ENCODE data around the gene ALDH9A1. TPM values are rescaled to one million over a fixed set of nuclear protein-coding genes. Genes with fewer than 3 reads are reported as not detected.

Gene ALDH9A1
- total RNA-seq, 6 experiments from 2014 or later = 69.7 to 139 (median 93.8) TPM

DNA sequence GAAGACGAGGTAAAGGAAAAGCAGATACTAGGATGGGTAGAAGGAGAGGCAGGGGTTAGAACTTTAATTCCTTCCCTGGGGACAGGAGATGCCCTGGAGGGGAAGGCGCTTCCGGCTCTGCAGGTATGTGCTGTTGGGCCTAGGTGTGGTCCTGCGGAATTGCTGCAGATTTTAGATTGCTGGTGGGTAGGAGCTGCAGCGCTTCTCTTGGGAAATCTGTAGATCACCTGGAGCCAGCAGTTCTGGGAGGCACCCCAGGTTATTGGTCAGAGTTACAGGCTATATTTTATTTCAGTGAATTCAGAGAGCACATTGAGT, 66.3 kb downstream of the ALDH9A1 start:
- H3K4me1 ChIP-seq = peaks cover 0 to 48% (median 22%) of the 10 kb centered on the region in 4 donors
- DNase-seq (no peak), ATAC-seq (no peak)
- H3K36me3 ChIP-seq = no peaks in the 10 kb centered on the region
- no peak for TF ChIP-seq POLR2A (IDR thresholded peaks at IDR 0.05)
- TF ChIP-seq, protein P1, sequence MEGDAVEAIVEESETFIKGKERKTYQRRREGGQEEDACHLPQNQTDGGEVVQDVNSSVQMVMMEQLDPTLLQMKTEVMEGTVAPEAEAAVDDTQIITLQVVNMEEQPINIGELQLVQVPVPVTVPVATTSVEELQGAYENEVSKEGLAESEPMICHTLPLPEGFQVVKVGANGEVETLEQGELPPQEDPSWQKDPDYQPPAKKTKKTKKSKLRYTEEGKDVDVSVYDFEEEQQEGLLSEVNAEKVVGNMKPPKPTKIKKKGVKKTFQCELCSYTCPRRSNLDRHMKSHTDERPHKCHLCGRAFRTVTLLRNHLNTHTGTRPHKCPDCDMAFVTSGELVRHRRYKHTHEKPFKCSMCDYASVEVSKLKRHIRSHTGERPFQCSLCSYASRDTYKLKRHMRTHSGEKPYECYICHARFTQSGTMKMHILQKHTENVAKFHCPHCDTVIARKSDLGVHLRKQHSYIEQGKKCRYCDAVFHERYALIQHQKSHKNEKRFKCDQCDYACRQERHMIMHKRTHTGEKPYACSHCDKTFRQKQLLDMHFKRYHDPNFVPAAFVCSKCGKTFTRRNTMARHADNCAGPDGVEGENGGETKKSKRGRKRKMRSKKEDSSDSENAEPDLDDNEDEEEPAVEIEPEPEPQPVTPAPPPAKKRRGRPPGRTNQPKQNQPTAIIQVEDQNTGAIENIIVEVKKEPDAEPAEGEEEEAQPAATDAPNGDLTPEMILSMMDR (IDR thresholded peaks at IDR 0.05) = no peak
- no peaks in the 10 kb centered on the region for H3K9me3 ChIP-seq
- WGBS (ENCODE audit: insufficient coverage, low coverage, low lambda C conversion rate, missing lambda C conversion rate) = 14% methylated on average over 5 of the region's 5 CpGs
- H3K27me3 ChIP-seq = no peaks in the 10 kb centered on the region
- H3K27ac ChIP-seq = peak overlapping the region; percentile 85 to 90 (median 85)
- intact Hi-C loops (cut with DNase I) = no loop called here
- peak overlapping the region; percentile 59 to 89 (median 84) for H3K4me3 ChIP-seq

DNA sequence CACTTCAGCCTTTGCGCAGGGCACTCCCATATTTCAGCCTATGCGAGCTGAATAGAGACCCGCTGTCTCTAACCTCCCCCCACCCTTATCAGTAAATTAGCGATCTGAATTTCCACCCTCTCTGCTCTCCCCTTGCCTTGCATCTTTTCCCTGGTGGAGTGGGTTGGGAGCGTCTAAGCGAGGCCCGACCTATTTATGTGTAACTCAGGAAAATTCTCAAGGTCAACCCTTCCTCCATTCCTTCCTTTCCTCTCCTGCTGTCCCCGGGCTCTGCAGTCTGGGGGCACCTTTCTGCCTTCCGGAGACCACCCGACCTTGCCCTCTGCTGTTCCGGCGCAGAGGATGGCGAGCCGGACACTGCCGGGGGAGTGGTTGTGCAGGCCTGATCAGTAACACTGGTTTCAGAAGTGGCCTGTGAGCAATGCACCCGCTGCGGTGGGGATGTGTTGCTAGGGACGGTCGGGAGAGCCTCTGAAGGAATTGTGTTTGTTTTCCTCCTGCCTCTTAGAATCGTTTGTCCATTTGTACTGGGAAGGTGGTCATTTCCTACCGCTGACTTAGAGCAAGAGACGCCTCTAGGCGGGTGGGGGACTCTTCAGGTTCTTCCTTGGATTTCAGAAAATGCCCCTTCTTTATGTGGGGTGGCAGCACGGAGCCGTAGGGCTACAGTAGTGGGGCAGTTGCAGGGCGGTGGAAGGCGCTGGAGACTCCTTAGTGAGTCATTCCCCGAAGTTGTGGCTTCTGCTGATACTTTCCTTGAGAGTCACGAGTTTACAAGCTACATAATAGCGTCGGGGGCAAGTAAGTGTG, 66.8 kb downstream of the ALDH9A1 start:
- TF ChIP-seq, protein P1 (IDR thresholded peaks at IDR 0.05) = peak in 2 of 4 donors; percentile 8 to 14
- TF ChIP-seq POLR2A (IDR thresholded peaks at IDR 0.05) = no peak
- no peaks in the 10 kb centered on the region for H3K9me3 ChIP-seq

DNA sequence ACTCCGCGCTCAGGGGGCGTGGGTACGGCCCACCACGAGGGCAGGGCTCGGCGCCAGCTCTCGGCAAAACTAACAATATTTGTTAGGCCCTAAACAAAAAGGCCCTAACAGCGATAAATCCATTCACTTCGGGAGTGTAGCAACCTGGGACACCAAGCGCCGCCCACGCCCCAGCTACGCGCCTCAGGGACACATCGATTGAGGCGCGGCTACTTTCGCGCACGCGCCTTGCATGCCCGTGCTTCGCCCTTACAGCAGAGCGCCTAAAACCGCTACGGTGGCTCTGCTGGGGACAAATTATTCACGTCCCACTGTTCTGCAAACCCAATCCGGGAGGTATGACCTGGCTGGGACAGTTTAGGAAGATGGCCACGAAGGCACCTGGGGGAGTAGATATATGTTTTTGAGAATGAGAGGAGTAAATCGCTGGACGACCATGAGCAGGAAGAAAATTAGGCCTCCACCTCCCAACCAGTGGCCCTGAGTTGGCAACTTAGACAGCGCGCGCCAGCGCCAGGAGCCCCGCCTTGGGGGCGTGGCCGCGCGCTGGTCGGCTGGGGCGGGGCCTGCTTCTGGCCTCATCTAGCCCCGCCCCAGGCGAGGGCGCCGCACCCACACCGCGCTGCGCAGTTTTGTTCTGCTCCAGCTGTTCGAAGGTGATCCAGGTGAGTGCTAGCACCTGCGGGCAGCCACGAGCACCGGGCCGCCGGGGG, 67.6 kb downstream of the ALDH9A1 start, which contains the start of gene MGST3:
MGST3 (plus strand) TSS at position 606 of the 713 bp plus-strand sequence. CDS start 18,614 bp downstream, outside the sequence.
- WGBS (ENCODE audit: insufficient coverage, low coverage, low lambda C conversion rate, missing lambda C conversion rate) = under 1% methylated on average over 20 of the region's 56 CpGs
- peak; percentile 91 for TF ChIP-seq POLR2A (IDR thresholded peaks at IDR 0.05)
- TF ChIP-seq, protein P1 (IDR thresholded peaks at IDR 0.05) = no peak
- intact Hi-C loops (cut with DNase I) = no loop called here

More for the DNA sequence above, 66.8 kb downstream of the ALDH9A1 start:
- Histone ChIP-seq H3K36me3 (no peaks in the 10 kb centered on the region), H3K4me1 (peaks cover 0 to 42% (median 19%) of the 10 kb centered on the region in 4 donors), H3K4me3 (peak overlapping the region; percentile 59 to 89 (median 84)), H3K27me3 (no peaks in the 10 kb centered on the region), H3K27ac (peak overlapping the region; percentile 85 to 90 (median 85))
- under 1% methylated on average over 29 of the region's 31 CpGs for WGBS (ENCODE audit: insufficient coverage, low coverage, low lambda C conversion rate, missing lambda C conversion rate)
- peak; percentile 21 to 34 (median 28) for ATAC-seq
- intact Hi-C loops (cut with DNase I) = no loop called here
- peak; percentile 47 to 64 (median 54) for DNase-seq

DNA sequence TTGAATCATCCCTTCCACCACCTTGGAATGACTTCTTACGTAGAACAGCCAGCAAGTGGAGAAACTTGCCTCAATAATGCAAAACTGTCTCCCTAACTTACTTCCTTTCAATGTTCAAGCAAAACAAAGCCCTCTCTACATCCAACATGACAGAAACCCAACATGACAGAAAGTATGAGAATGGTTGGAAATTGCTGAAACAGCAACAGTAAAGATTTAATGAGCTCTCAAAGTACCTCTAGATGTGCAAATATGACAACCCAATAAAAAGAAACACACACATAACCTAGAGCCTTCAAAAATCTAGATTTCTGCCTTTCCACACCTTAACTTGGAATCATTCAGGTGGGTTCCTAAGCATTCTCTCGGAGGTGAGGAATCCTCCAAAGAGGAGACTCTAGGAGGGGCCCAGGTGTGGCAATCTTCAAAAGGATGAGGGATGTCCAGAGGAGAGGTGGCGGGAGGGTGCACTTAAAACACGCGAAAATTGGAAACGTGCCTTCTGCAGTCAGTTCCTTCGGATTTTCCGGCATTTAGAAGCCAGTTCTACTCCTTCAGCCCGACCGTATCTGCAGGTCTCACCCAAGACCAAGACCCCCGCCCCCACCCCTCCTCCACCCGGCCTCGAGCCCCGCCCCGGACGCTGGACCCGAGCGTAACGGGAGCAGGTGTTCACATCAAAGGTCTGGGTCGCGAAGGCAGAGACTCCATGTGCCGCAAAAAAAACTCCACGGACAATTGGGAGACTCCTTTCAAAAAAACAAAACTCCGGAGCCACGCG, 68.3 kb downstream of the ALDH9A1 start:
- peak; percentile 25 to 53 (median 40) for ATAC-seq
- Histone ChIP-seq H3K36me3 (no peaks in the 10 kb centered on the region), H3K27ac (peak overlapping the region; percentile 85 to 90 (median 85)), H3K4me3 (peak overlapping the region; percentile 59 to 89 (median 84)), H3K9me3 (no peaks in the 10 kb centered on the region), H3K27me3 (no peaks in the 10 kb centered on the region), H3K4me1 (peaks cover 0 to 27% (median 13%) of the 10 kb centered on the region in 4 donors)
- WGBS (ENCODE audit: insufficient coverage, low coverage, low lambda C conversion rate, missing lambda C conversion rate) = 7% methylated on average over 22 of the region's 26 CpGs
- no peak for DNase-seq
- TF ChIP-seq, protein P1 (IDR thresholded peaks at IDR 0.05) = no peak
- no peak for TF ChIP-seq POLR2A (IDR thresholded peaks at IDR 0.05)
- intact Hi-C loops (cut with DNase I) = no loop called here

More for the DNA sequence above, 67.6 kb downstream of the ALDH9A1 start, which contains the start of gene MGST3:
- peak; percentile 95 to 98 (median 96) for ATAC-seq
- Histone ChIP-seq H3K4me1 (peaks cover 0 to 35% (median 17%) of the 10 kb centered on the region in 4 donors), H3K4me3 (peak within 1 kb of the TSS; percentile 59 to 89 (median 84)), H3K27me3 (no peaks in the 10 kb centered on the region), H3K27ac (peak within 1 kb of the TSS; percentile 85 to 90 (median 85)), H3K36me3 (no peaks in the 10 kb centered on the region), H3K9me3 (no peaks in the 10 kb centered on the region)
- DNase-seq = peak; percentile 94 to 97 (median 96)
